Fibroblast of peridontal ligament (primary cell): Measurements from ENCODE around the gene MARCHF9.
"Not testable (repeated sequence)": the region's sequence is repeated elsewhere in the genome, so short reads cannot be mapped to it uniquely, and the experiment has no call there.

Experiments used
- DNase-seq: peaks from one replicate; pipeline ENCODE4 v3.0.0-alpha.2; 2010; ENCODE audit errors: extremely low read depth

MARCHF9 gene

GRCh38 chr12:57754411-57755193 is at the start of gene MARCHF9:
MARCHF9 (plus strand) TSS chr12:57755103; CDS start chr12:57755529, 426 bp downstream.
- DNase-seq = no peak

- no peak for DNase-seq
Measured at GRCh38 chr12:57707250-57707649, 47.7 kb upstream of the MARCHF9 start.

GRCh38 chr12:57708296-57708695 is 46.6 kb upstream of the MARCHF9 start:
- no peak for DNase-seq

GRCh38 chr12:57712701-57713100 is 42.2 kb upstream of the MARCHF9 start:
- no peak for DNase-seq

- no peak for DNase-seq
Measured at GRCh38 chr12:57713209-57713608, 41.7 kb upstream of the MARCHF9 start.

- DNase-seq = not testable (repeated sequence)
Measured at GRCh38 chr12:57715036-57715748, 39.7 kb upstream of the MARCHF9 start.

GRCh38 chr12:57715786-57716185 is 39.1 kb upstream of the MARCHF9 start:
- DNase-seq = no peak

GRCh38 chr12:57716305-57716704 is 38.6 kb upstream of the MARCHF9 start:
- no peak for DNase-seq

- no peak for DNase-seq
Measured at GRCh38 chr12:57717131-57717530, 37.8 kb upstream of the MARCHF9 start.

GRCh38 chr12:57717846-57718640 is 36.9 kb upstream of the MARCHF9 start:
- DNase-seq = no peak

- no peak for DNase-seq
Measured at GRCh38 chr12:57718641-57719528, 36.0 kb upstream of the MARCHF9 start.

- no peak for DNase-seq
Measured at GRCh38 chr12:57719777-57720605, 34.9 kb upstream of the MARCHF9 start.

- no peak for DNase-seq
Measured at GRCh38 chr12:57720606-57721595, 34.0 kb upstream of the MARCHF9 start.

- DNase-seq = not testable (repeated sequence)
Measured at GRCh38 chr12:57721846-57722608, 32.9 kb upstream of the MARCHF9 start.

GRCh38 chr12:57722716-57723629 is 31.9 kb upstream of the MARCHF9 start:
- no peak for DNase-seq

- no peak for DNase-seq
Measured at GRCh38 chr12:57723630-57723962, 31.3 kb upstream of the MARCHF9 start.
